Lower leg skin (tissue), 4 donors: ENCODE results near the gene ETFA. TPM values are rescaled to one million over a fixed set of nuclear protein-coding genes. Genes with fewer than 3 reads are reported as not detected.
A peak's percentile ranks its signal among the peaks of the same experiment; 100 is the strongest.

Source experiments
- DNase-seq, 2 donors: peaks; one replicate each; pipeline ENCODE4 v3.0.0-alpha.2; 2019; ENCODE audit warnings: low spot score in 2 of 2
- H3K4me3 ChIP-seq: fragments of 200-600 bp; sonication (generic); 2 replicates; pipeline ENCODE4 v1.5.1; 2017; ENCODE audit warnings: mild to moderate bottlenecking, low read depth; ENCODE audit not compliant: poor library complexity, severe bottlenecking
- POLR2A ChIP-seq, 2 donors: fragments of 450-650 bp; IDR thresholded peaks; one replicate each; pipeline ENCODE4 v1.6.1; 2016 to 2017; ENCODE audit warnings: antibody characterized with exemption in 2 of 2, mild to moderate bottlenecking in 1 of 2, moderate library complexity in 1 of 2
- WGBS, 2 donors: methylation state at CpG; one replicate each; pipeline ENCODE4 v1.1.5; 2018; 5-methylcytosine and 5-hydroxymethylcytosine counted together
- intact Hi-C: fragments of 100-400 bp; cut with DNase I; formaldehyde crosslinking; loops from one replicate; pipeline ENCODE4 v1.15.0; 2023; ENCODE audit warnings: low total_unique reads
- total RNA-seq, 4 donors: library from RNA; depleted of rRNA; stranded (reverse); fragments of >200 nt; gene quantifications; one replicate each; pipeline ENCODE4 v1.1.0, GENCODE V29; 2016
- TF ChIP-seq, protein P1 (sequence below), 3 donors: fragments of 450-650 bp; IDR thresholded peaks; one replicate each; pipeline ENCODE4 v1.5.1; 2016; ENCODE audit warnings: antibody characterized with exemption in 3 of 3, mild to moderate bottlenecking in 3 of 3, moderate library complexity in 2 of 3

The ETFA gene
- 100 to 1,000 TPM in 1 of 4 donors, 10 to 100 TPM in 3; 65.1 to 110 (median 67.5) TPM for total RNA-seq

- peak within 1 kb of the TSS; percentile 85 for H3K4me3 ChIP-seq
- intact Hi-C loops, result no loop called here
- WGBS, 2 donors, result 1 to 3% methylated on average over 17 to 46 of the region's 60 CpGs
- TF ChIP-seq POLR2A (IDR thresholded peaks at IDR 0.05), result no peak
- TF ChIP-seq, protein P1, sequence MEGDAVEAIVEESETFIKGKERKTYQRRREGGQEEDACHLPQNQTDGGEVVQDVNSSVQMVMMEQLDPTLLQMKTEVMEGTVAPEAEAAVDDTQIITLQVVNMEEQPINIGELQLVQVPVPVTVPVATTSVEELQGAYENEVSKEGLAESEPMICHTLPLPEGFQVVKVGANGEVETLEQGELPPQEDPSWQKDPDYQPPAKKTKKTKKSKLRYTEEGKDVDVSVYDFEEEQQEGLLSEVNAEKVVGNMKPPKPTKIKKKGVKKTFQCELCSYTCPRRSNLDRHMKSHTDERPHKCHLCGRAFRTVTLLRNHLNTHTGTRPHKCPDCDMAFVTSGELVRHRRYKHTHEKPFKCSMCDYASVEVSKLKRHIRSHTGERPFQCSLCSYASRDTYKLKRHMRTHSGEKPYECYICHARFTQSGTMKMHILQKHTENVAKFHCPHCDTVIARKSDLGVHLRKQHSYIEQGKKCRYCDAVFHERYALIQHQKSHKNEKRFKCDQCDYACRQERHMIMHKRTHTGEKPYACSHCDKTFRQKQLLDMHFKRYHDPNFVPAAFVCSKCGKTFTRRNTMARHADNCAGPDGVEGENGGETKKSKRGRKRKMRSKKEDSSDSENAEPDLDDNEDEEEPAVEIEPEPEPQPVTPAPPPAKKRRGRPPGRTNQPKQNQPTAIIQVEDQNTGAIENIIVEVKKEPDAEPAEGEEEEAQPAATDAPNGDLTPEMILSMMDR (IDR thresholded peaks at IDR 0.05), result peak in 1 of 3 donors; percentile 5
- DNase-seq, result peak; percentile 94 to 99
These were observed at the start of gene ETFA for GRCh38 chr15:76311100-76311953. TSS of gene ETFA (minus strand) at chr15:76311469. CDS start at chr15:76311388, 81 bp downstream.

DNA sequence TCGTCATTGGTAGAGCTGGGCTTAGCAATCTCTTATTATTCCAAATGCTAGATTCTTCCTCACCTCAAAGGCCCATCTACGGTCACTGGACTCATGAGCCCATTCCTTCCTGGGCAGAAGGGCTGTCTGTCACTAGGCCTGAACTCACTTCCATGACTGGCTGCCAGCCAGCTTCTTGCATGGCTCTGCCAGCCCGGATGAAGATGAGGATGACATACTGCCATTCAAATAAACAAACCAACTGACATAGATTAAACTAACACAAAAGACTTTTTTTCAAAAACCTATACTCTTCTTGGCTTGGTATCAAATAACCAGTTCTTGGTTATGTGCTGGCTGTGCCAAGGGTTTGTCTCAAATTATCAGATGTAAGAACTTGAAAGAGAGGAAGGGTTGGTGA, 49.1 kb upstream of the ETFA start:
- intact Hi-C loops, result loop anchor here (5.0 kb wide), 1 partner anchor 117 kb away; no protein-coding TSS in a partner anchor
- WGBS, 2 donors, result 89 to 94% methylated on average over 3 of the region's 3 CpGs
- DNase-seq, result no peak
- no peak overlapping the region for H3K4me3 ChIP-seq
- TF ChIP-seq, protein P1 (IDR thresholded peaks at IDR 0.05), result no peak
- no peak for TF ChIP-seq POLR2A (IDR thresholded peaks at IDR 0.05)

DNA sequence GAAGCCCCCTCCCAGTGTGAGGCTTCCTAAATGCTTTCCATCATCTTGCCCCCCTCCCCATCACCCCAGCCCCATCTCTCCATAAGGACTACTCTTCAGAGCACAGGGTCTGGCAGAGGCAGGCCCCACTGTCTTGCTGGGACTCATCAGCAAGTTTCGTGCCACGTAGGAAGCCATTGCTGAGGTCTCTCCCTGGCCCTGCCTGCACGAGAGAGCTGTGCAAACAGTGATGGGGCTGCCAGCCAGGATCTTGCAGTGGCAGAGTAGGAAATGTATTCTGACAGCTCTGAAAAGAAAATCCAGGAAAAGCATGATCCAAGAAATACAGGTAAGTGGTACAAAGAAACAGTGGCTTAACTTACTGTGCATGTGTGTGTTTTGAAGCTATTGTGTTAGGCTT, 47.9 kb upstream of the ETFA start:
- no peak for TF ChIP-seq POLR2A (IDR thresholded peaks at IDR 0.05)
- TF ChIP-seq, protein P1 (IDR thresholded peaks at IDR 0.05), result no peak
- WGBS, 2 donors, result 96 to 99% methylated on average over 3 of the region's 3 CpGs
- no peak for DNase-seq
- H3K4me3 ChIP-seq, result no peak overlapping the region
- intact Hi-C loops, result no loop called here

DNA sequence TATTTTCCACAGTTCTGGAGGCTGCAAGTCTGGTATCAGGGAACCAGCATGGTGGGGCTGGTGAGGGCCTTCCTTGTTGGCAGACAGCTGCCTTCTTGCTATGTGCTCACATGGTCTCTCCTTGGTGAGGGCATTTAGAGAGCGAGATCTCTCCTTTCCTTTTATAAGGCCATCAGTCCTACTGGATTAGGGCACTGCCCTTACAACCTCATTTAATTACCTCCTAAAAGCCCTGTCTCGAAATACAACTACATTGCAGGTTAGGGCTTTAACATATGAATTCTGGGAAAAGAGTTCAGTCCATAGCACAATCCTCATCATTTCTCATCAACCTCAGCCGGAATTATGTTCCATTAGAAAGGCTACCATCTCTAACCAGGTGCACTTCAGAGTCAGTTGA, 47.2 kb upstream of the ETFA start:
- H3K4me3 ChIP-seq, result no peak overlapping the region
- no peak for TF ChIP-seq POLR2A (IDR thresholded peaks at IDR 0.05)
- TF ChIP-seq, protein P1 (IDR thresholded peaks at IDR 0.05), result no peak
- intact Hi-C loops, result no loop called here
- 99 to 100% methylated on average over 3 of the region's 3 CpGs for WGBS, 2 donors
- DNase-seq, result no peak

- TF ChIP-seq POLR2A (IDR thresholded peaks at IDR 0.05), result no peak
- TF ChIP-seq, protein P1 (IDR thresholded peaks at IDR 0.05), result no peak
- intact Hi-C loops, result no loop called here
- 84 to 91% methylated on average over 3 of the region's 3 CpGs for WGBS, 2 donors
- no peak for DNase-seq
- no peak overlapping the region for H3K4me3 ChIP-seq
These were observed 43.7 kb upstream of the ETFA start for GRCh38 chr15:76354823-76355440.
